Right lobe of liver (tissue), 6 donors: ENCODE results near the gene FXYD6. TPM values are rescaled to one million over a fixed set of nuclear protein-coding genes. Genes with fewer than 3 reads are reported as not detected.

ENCODE experiments used
- ATAC-seq, 4 donors: fragments of 200-7000 bp; cut with Tn5 transposase; one replicate each; pipeline ENCODE4 v1.9.1; 2020; ENCODE audit warnings: mild to moderate bottlenecking in 4 of 4, moderate library complexity in 4 of 4
- DNase-seq, 3 donors: peaks; one replicate each; pipeline ENCODE4 v3.0.0-alpha.2; 2020
- H3K27ac ChIP-seq, 3 donors: fragments of 200-600 bp; one replicate each; pipeline ENCODE4 v1.8.0; 2022
- H3K27me3 ChIP-seq, 2 donors: fragments of 200-600 bp; one replicate each; pipeline ENCODE4 v1.8.0; 2022
- H3K36me3 ChIP-seq, 4 donors: fragments of 200-600 bp; sonication (generic) in 1 of 4; one replicate each; pipeline versions ENCODE4 v1.5.1 to v1.8.0; 2017 to 2022; ENCODE audit warnings: control low read depth in 1 of 4
- H3K4me1 ChIP-seq, 4 donors: fragments of 200-600 bp; sonication (generic) in 1 of 4; one replicate each; pipeline versions ENCODE4 v1.5.1 to v1.8.0; 2017 to 2022; ENCODE audit warnings: control low read depth in 1 of 4
- H3K4me3 ChIP-seq, 3 donors: fragments of 200-600 bp; one replicate each; pipeline ENCODE4 v1.8.0; 2022
- H3K9me3 ChIP-seq, 4 donors: fragments of 200-600 bp; sonication (generic) in 1 of 4; one replicate each; pipeline versions ENCODE4 v1.5.1 to v1.8.0; 2017 to 2022; ENCODE audit warnings: control low read depth in 1 of 4
- POLR2A ChIP-seq: fragments of 450-650 bp; IDR thresholded peaks from one replicate; pipeline ENCODE4 v1.6.1; 2017; ENCODE audit warnings: antibody characterized with exemption, mild to moderate bottlenecking
- WGBS: methylation state at CpG from one replicate; pipeline ENCODE4 v1.1.6; 2018; ENCODE audit warnings: low coverage, low lambda C conversion rate; ENCODE audit not compliant: insufficient coverage; ENCODE audit errors: missing lambda C conversion rate; 5-methylcytosine and 5-hydroxymethylcytosine counted together
- intact Hi-C, 2 donors: fragments of 100-400 bp; cut with DNase I; formaldehyde crosslinking; loops; one replicate each; pipeline versions ENCODE4 v1.11.2 to v1.14.1; 2022
- total RNA-seq, 6 experiments: library from RNA; depleted of rRNA in 2 of 6; stranded (reverse); fragments of >200 nt in 2 of 6; fragmentation: NEBNext Ultra II Directional in 3 of 6; extraction: Animal tissue kit (Norgen Biotek cat#: 25700) in 3 of 6; gene quantifications; one replicate each; pipeline versions ENCODE4 v1.1.0 to v1.2.4, GENCODE V29; 2016 to 2023
- TF ChIP-seq, protein P1 (sequence below), 4 donors: fragments of 200-600 bp in 3 of 4; fragments of 450-650 bp in 1 of 4; IDR thresholded peaks; one replicate each; pipeline versions ENCODE4 v1.5.1 to v1.8.0; 2016 to 2022; ENCODE audit warnings: antibody characterized with exemption in 4 of 4, mild to moderate bottlenecking in 2 of 4
- donor health status: DM: no; HTN: yes; CAD: no.
- donor health status: DM: no; HTN: no; CAD: no.
- donor health status: DM: no; HTN: no; CAD: no.
- donor health status: DM: no; HTN: yes; CAD: no.
- donor health status: DM: no; HTN: yes; CAD: no.

Gene FXYD6
- total RNA-seq, 6 experiments from 2014 or later = 4.9 to 14.4 (median 8.9) TPM

- ATAC-seq (peak in 1 of 4 donors; percentile 19), DNase-seq (peak in 1 of 3 donors; percentile 28)
- WGBS = 24% methylated on average over 4 of the region's 4 CpGs
- H3K4me1 ChIP-seq = no peaks in the 10 kb centered on the region
- no peak for TF ChIP-seq POLR2A
- TF ChIP-seq, protein P1, sequence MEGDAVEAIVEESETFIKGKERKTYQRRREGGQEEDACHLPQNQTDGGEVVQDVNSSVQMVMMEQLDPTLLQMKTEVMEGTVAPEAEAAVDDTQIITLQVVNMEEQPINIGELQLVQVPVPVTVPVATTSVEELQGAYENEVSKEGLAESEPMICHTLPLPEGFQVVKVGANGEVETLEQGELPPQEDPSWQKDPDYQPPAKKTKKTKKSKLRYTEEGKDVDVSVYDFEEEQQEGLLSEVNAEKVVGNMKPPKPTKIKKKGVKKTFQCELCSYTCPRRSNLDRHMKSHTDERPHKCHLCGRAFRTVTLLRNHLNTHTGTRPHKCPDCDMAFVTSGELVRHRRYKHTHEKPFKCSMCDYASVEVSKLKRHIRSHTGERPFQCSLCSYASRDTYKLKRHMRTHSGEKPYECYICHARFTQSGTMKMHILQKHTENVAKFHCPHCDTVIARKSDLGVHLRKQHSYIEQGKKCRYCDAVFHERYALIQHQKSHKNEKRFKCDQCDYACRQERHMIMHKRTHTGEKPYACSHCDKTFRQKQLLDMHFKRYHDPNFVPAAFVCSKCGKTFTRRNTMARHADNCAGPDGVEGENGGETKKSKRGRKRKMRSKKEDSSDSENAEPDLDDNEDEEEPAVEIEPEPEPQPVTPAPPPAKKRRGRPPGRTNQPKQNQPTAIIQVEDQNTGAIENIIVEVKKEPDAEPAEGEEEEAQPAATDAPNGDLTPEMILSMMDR (IDR thresholded peaks at IDR 0.05) = no peak
- H3K9me3 ChIP-seq = no peaks in the 10 kb centered on the region
- no peak overlapping the region for H3K4me3 ChIP-seq
- no peaks in the 10 kb centered on the region for H3K36me3 ChIP-seq
- no peaks in the 10 kb centered on the region for H3K27me3 ChIP-seq
- no peak overlapping the region for H3K27ac ChIP-seq
- intact Hi-C loops = no loop called here
Observed at GRCh38 chr11:117919341-117919740, 42.9 kb upstream of the FXYD6 start.

DNA sequence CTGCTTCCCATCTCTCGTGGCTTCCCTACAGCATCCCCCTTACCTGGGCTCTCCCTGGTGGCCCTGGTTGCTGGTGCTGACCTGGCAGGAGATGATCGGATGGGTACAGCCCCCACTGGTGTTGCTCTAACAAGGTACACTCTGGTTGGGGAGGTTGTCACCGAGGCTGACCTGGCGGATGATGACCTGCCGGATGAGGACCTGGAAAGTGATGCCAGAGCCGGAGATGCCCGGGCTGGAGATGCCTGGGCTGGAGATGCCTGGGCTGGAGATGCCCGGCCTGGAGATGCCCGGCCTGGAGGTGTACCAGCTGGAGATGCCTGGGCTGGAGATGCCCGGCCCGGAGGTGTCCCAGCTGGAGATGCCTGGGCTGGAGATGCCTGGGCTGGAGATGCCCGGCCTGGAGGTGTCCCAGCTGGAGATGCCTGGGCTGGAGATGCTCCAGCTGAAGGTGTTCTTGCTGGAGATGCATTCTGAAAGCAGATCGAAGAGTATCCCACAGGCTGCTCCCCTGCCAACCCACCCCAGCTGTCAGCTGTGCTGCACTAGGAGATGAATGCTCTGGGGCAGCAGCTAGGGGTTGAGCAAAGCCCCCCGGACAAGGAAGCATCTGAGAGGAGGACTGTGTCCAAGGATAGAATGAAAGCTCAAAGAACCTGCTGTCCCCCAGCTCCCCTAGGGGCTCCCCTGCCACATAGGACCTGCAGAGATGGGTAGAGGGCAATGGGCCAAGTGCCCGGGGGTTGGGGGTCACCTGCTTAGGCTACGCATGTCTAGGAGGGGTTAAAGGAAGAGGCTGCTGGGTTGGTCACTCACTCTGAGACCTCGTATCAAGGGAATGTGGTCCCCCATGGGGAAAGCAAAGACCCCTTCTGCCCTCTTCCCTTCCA lies 42.2 kb upstream of the FXYD6 start:
- DNase-seq = peak in 1 of 3 donors; percentile 33
- Histone ChIP-seq H3K27me3 (no peaks in the 10 kb centered on the region), H3K4me3 (no peak overlapping the region), H3K36me3 (no peaks in the 10 kb centered on the region), H3K4me1 (no peaks in the 10 kb centered on the region), H3K9me3 (no peaks in the 10 kb centered on the region), H3K27ac (no peak overlapping the region)
- WGBS = 68% methylated on average over 5 of the region's 17 CpGs
- no peak for TF ChIP-seq POLR2A
- TF ChIP-seq, protein P1 (IDR thresholded peaks at IDR 0.05) = no peak
- no peak for ATAC-seq
- intact Hi-C loops = no loop called here

GRCh38 chr11:117917591-117918151 lies 41.2 kb upstream of the FXYD6 start:
- TF ChIP-seq POLR2A = no peak
- TF ChIP-seq, protein P1 (IDR thresholded peaks at IDR 0.05) = no peak
- intact Hi-C loops = no loop called here
- no peaks in the 10 kb centered on the region for H3K9me3 ChIP-seq
- no peak for ATAC-seq
- no peak overlapping the region for H3K4me3 ChIP-seq
- H3K27me3 ChIP-seq = no peaks in the 10 kb centered on the region
- H3K36me3 ChIP-seq = no peaks in the 10 kb centered on the region
- WGBS = 86% methylated on average over 2 of the region's 5 CpGs
- H3K4me1 ChIP-seq = no peaks in the 10 kb centered on the region
- peak in 1 of 3 donors; percentile 25 for DNase-seq
- H3K27ac ChIP-seq = no peak overlapping the region

- Histone ChIP-seq H3K36me3 (no peaks in the 10 kb centered on the region), H3K4me3 (no peak overlapping the region), H3K4me1 (no peaks in the 10 kb centered on the region), H3K27me3 (no peaks in the 10 kb centered on the region), H3K27ac (no peak overlapping the region), H3K9me3 (no peaks in the 10 kb centered on the region)
- peak in 1 of 3 donors; percentile 35 for DNase-seq
- WGBS = 80% methylated on average over 9 of the region's 11 CpGs
- intact Hi-C loops = no loop called here
- TF ChIP-seq POLR2A = no peak
- TF ChIP-seq, protein P1 (IDR thresholded peaks at IDR 0.05) = no peak
- ATAC-seq = no peak
Observed at GRCh38 chr11:117916956-117917355, 40.5 kb upstream of the FXYD6 start.
